ENCODE data around the gene NPY4R.
"Not testable (repeated sequence)": the region's sequence is repeated elsewhere in the genome, so short reads cannot be mapped to it uniquely, and the experiment has no call there.

NPY4R gene

GRCh38 chr10:46455992-46456391 is 9.8 kb downstream of the NPY4R start:
- not testable (repeated sequence) for DNase-seq (ENCODE audit: low spot score)

GRCh38 chr10:46451365-46451764 is 14.4 kb downstream of the NPY4R start:
- DNase-seq (ENCODE audit: low spot score) = not testable (repeated sequence)

DNA sequence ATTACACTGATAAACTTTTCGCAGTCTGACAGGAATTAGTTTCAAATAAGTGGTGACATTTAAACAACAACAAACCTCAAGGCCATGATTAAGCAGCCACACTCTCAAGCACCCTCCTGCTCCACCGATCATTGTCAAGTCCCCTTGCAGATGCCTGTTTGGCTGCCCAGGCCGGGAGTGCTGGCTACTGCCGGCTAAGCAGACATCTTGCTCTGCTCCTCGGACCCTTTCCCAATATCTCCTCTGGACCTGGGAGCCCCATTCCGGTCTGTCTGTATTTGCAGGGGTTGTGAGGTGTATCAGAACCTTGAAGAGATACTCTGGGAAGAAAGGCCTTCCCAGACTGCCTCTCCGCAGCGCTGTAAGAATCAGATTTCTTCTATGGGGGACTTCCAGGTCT is 14.9 kb downstream of the NPY4R start:
- not testable (repeated sequence) for DNase-seq (ENCODE audit: low spot score)

GRCh38 chr10:46447439-46447838 is 18.3 kb downstream of the NPY4R start:
- DNase-seq (ENCODE audit: low spot score) = not testable (repeated sequence)

GRCh38 chr10:46445389-46446122 is 20.2 kb downstream of the NPY4R start:
- not testable (repeated sequence) for DNase-seq (ENCODE audit: low spot score)

DNA sequence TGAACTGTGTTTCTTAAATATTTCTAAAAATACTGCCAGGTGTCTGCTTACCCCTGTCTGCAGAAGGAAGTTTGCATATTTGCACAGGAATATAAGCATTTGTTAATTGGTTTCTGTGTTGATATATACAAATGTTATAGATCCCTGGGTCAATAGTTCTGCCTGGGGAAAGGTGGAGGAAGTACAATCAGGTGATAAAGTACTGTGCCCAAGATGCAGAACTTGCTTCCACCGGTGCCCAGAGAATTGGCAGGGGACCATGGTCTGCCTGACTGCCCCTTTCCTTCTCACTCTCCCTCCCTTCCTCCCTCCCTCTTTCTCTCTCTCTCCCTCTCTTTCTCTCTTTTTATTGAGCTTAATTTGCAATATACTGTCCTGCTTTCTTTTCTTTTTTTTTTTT is 22.3 kb downstream of the NPY4R start:
- DNase-seq (ENCODE audit: low spot score) = not testable (repeated sequence)

- DNase-seq (ENCODE audit: low spot score) = not testable (repeated sequence)
Observed at GRCh38 chr10:46442706-46443275, 23.0 kb downstream of the NPY4R start.

DNA sequence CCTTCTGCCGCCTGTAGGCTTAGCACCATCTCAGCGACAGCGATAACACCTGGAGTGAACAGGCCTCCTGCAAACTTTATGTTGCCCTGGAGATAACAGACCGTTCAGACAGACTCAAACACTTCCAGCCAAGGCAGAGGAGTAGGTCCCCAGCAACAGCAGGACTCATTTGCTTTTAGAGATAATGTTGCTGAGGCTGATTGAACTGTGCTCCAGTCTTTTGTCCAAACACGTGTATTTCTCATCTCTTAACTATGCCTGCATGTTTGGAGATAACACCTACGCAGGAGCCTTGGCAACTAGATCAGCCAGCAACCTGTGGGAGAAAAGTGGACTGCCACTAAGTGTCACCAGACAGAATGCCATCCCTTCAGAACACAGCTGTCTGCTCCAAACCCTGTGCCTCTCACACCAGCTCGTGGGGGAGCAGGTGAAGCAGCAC is 23.9 kb downstream of the NPY4R start:
- DNase-seq (ENCODE audit: low spot score) = not testable (repeated sequence)

- DNase-seq (ENCODE audit: low spot score) = not testable (repeated sequence)
Observed at GRCh38 chr10:46440942-46441341, 24.8 kb downstream of the NPY4R start.

DNA sequence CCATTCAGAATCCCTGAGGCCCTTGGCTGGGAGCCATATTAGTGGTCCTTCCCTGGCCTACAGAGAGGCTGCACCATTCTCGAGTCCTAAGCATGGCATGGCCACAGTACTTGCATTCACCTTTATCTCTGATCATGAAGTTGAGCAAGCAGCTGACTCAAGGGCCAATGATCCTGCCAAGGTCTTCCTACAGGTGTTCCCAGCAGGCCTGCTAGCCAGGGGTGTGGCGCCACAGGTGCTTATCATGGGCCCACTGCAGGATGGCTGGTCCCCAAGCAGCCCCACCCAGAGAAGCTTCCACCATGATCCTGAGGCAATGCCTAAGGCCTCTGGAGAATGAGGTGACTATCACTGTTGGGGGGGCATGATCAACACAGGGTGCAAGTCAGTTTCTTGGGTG is 42.2 kb downstream of the NPY4R start:
- not testable (repeated sequence) for DNase-seq (ENCODE audit: low spot score)

- not testable (repeated sequence) for DNase-seq (ENCODE audit: low spot score)
Observed at GRCh38 chr10:46419570-46420379, 46.0 kb downstream of the NPY4R start.

DNA sequence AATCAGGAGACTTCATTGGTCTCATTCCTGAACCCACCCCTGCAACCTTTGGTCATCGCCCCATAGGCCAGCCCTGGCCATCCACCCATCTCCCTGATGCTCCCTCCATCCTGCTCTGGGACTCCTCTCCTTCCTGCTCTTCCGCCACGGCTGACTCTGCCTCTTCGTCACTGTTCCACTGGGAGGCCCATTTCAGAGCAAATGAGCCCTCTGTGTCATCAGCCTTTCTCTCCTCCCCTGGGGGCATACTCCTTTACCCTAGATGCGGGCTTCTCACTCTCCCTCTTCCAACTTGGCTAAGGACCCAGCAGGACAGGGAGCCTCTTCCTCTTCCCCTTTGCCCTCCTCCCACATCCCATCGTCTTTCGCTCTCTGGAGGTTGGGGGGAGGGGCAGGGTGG is 47.5 kb downstream of the NPY4R start:
- not testable (repeated sequence) for DNase-seq (ENCODE audit: low spot score)

DNA sequence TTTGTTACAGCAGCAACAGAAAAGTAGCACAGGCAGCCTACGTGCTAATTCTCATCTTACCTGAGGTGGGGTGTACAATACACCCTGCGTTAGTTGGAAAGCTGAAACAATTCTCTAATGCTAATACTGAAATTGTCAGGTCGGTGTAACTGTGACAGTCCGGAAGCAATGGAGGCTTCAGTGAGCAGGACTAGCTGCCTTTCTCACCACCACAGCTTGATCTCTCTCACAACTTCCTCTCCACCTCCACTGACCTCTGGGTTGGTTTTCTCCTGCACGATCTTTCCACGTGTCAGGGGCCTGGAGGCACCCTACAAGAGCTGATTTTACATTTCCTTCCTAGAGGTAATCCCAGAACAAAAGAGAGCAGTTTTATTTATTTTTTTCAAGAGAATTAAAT is 50.5 kb downstream of the NPY4R start:
- not testable (repeated sequence) for DNase-seq (ENCODE audit: low spot score)

GRCh38 chr10:46412665-46413064 is 53.1 kb downstream of the NPY4R start:
- DNase-seq (ENCODE audit: low spot score) = not testable (repeated sequence)

DNA sequence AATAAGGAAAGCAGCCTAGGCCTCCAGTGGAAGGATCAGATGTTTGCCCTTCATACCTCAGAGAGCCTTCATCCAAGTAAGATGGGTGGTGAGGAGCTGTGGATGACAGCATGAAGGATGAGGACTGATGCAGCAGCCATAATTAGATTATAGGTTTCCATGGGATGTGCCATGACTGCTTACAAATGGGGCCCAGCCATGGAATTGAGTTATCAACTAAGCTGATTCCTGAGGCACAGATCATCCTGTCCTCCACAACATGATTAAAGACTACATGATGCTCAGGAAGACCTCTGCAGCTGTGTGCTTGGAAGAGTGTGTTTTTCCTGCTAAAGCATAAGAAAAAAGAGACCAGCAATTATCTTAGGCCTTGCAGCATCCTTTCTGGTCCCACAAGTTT is 54.6 kb downstream of the NPY4R start:
- DNase-seq (ENCODE audit: low spot score) = not testable (repeated sequence)

All from activated CD4-positive, alpha-beta T cell treated with anti-CD3 and anti-CD28 coated beads, Interleukin-2, Interleukin-4, amounts not matched to agents 100 ng/mL and 50 ng/mL, durations not matched to agents 16 hours and 8 hours (primary cell).